ENCODE measurements around the gene ACTL6A.

GRCh38 chr3:179541596-179541995 lies 21.1 kb upstream of the ACTL6A start:
- TF ChIP-seq FOSL2 (IDR thresholded peaks at IDR 0.05): no peak
- no peak for TF ChIP-seq FOSL2 (CRISPR knock-in tag; IDR thresholded peaks at IDR 0.05)
- TF ChIP-seq EP300 (IDR thresholded peaks at IDR 0.05): no peak

All from A549 (cell line).